ENCODE results near the gene FKBP1A.

Gene FKBP1A

DNA sequence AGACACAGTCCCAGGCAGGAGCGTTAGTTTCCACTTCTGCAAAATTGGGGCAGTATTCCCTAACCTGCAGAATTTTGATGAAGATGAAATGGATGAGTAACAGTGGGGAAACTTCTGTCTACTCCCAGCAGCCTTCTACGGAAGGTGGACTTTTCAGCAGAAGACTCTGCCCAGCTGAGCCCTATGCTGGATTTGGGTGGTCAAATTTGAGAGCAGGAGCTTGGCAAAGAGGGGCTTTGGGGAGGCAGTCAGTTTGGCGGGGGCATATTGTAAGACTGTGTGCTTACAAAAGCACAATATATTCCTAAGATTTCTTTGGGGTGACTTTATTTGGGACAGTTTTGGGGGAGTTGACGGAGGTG, 58.5 kb downstream of the FKBP1A start:
- Histone ChIP-seq H3K36me3 (ENCODE audit: control insufficient read depth in 2 of 2, insufficient read depth in 1 of 2, low read length in 2 of 2) (peaks cover 12 to 28% of the 10 kb centered on the region in 2 experiments; a peak in 2 of 3 replicates), H3K27ac (ENCODE audit: extremely low read depth, low read depth, low read length) (no peak overlapping the region), H3K9me3 (ENCODE audit: control insufficient read depth, insufficient read depth, low read depth, low read length) (no peaks in the 10 kb centered on the region), H3K4me3 (ENCODE audit: low read depth, low read length) (no peak overlapping the region), H3K4me1 (ENCODE audit: control insufficient read depth, insufficient read depth, low read length) (peaks cover 4% of the 10 kb centered on the region)
- TF ChIP-seq ZNF521 (tag by site-specific recombination; IDR thresholded peaks at IDR 0.05) (no peak), ZNF558 (tag by site-specific recombination; IDR thresholded peaks at IDR 0.05) (no peak), ZNF292 (tag by site-specific recombination; IDR thresholded peaks at IDR 0.05; ENCODE audit: borderline replicate concordance, low read depth) (no peak)
- CTCF ChIA-PET: interaction anchor here (1.5 kb wide), 1 partner anchor 8 kb away, joined by 4 read pairs; no protein-coding TSS in a partner anchor
- POLR2A ChIA-PET: interaction anchor here (0.6 to 1.4 kb wide), 3 partner anchors 9 to 62 kb away, joined by 3 to 8 read pairs (median 5); no protein-coding TSS in a partner anchor

DNA sequence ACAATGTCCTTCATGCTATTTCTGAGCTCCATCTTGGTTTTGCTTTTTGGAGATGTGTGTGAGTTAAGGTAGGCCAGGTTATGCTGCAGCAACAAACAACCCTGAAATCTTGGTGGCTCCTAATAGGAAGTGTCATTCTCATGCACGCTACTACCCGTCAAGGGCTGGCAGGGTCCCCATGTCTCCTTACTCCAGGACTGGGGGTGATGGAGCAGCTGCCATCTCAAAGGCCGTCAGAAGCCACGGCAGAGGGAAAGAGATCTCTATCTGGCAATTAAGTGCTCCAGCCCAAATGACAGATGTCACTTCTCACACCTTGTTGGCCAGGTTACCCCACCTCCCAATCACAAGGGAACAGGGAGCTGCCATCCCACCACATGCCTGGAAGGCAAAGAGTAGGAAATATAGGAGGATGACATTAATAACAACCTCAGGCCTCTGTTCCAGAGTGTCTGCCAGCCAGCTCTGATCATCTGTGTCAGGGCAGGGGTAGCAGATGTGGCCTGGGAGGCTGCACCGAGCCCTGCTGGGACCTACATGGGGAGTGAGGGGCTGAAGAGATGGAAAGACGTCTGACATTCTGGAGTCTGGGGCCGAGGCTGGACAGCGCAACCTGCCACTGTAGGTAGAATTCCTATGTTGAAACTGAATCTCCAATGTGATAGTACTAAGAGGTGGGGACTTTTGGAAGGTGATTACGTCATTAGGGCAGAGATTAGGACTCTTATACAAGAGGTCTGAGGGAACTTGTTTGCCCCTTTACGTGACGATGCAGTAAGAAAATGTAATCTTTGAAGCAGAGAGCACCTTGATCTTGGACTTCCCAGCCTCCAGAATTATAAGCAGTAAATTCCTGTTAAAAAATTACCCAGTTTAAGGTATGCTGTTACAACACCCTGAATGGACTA, 59.1 kb downstream of the FKBP1A start:
- CTCF ChIA-PET: interaction anchor here (0.6 to 1.5 kb wide), 3 partner anchors 8 to 105 kb away, joined by 4 read pairs; no protein-coding TSS in a partner anchor

DNA sequence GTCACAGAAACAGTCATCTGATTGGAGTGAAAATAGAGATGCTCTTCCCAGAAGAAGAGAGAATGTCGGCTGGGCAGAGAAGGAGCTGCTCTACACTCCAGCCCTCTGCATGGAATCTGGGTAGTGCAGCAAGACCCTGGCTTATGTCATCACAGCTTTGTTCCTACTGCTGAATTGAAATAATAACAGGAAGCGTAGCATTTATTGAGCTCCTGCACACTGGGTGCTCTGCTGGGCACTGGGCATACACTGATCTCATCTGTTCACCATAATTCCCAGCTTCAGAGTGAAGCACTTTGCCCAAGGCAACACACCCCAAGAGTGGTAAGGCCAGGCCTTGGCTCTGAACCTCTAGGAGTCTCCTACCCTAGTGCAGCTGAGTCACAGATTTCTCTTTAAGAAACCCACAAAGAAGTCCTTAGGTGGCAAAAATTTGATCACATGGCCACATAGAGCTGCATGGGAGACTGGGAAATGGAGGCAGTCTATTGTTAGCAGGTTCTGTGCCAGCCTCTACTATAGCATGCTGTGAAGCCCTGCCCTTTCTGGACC, 60.0 kb downstream of the FKBP1A start:
- Histone ChIP-seq H3K9me3 (ENCODE audit: control insufficient read depth, insufficient read depth, low read depth, low read length) (no peaks in the 10 kb centered on the region), H3K4me3 (ENCODE audit: low read depth, low read length) (no peak overlapping the region), H3K4me1 (ENCODE audit: control insufficient read depth, insufficient read depth, low read length) (peaks cover 12% of the 10 kb centered on the region), H3K27ac (ENCODE audit: extremely low read depth, low read depth, low read length) (no peak overlapping the region), H3K36me3 (ENCODE audit: control insufficient read depth in 2 of 2, insufficient read depth in 1 of 2, low read length in 2 of 2) (peaks cover 12 to 36% of the 10 kb centered on the region in 2 experiments; a peak in 2 of 3 replicates)
- TF ChIP-seq ZNF433 (tag by site-specific recombination; IDR thresholded peaks at IDR 0.05; ENCODE audit: low read depth): no peak
- no peak for TF ChIP-seq ZFP3 (tag by site-specific recombination; IDR thresholded peaks at IDR 0.05; ENCODE audit: low read depth)
- no peak for TF ChIP-seq ZNF169 (tag by site-specific recombination; IDR thresholded peaks at IDR 0.05)
- no peak for TF ChIP-seq ZNF677 (tag by site-specific recombination; IDR thresholded peaks at IDR 0.05)
- TF ChIP-seq ZNF23 (tag by site-specific recombination; IDR thresholded peaks at IDR 0.05; ENCODE audit: borderline replicate concordance): no peak
- TF ChIP-seq, protein P1, sequence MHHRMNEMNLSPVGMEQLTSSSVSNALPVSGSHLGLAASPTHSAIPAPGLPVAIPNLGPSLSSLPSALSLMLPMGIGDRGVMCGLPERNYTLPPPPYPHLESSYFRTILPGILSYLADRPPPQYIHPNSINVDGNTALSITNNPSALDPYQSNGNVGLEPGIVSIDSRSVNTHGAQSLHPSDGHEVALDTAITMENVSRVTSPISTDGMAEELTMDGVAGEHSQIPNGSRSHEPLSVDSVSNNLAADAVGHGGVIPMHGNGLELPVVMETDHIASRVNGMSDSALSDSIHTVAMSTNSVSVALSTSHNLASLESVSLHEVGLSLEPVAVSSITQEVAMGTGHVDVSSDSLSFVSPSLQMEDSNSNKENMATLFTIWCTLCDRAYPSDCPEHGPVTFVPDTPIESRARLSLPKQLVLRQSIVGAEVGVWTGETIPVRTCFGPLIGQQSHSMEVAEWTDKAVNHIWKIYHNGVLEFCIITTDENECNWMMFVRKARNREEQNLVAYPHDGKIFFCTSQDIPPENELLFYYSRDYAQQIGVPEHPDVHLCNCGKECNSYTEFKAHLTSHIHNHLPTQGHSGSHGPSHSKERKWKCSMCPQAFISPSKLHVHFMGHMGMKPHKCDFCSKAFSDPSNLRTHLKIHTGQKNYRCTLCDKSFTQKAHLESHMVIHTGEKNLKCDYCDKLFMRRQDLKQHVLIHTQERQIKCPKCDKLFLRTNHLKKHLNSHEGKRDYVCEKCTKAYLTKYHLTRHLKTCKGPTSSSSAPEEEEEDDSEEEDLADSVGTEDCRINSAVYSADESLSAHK (tag by site-specific recombination; IDR thresholded peaks at IDR 0.05): no peak
- no peak for TF ChIP-seq ZNF239 (tag by site-specific recombination; IDR thresholded peaks at IDR 0.05)
- no peak for TF ChIP-seq ZNF155 (tag by site-specific recombination; IDR thresholded peaks at IDR 0.05)
- TF ChIP-seq ZNF146 (tag by site-specific recombination; IDR thresholded peaks at IDR 0.05): no peak
- no peak for TF ChIP-seq EGR2 (tag by site-specific recombination; IDR thresholded peaks at IDR 0.05; ENCODE audit: low read depth)
- TF ChIP-seq, protein P2, sequence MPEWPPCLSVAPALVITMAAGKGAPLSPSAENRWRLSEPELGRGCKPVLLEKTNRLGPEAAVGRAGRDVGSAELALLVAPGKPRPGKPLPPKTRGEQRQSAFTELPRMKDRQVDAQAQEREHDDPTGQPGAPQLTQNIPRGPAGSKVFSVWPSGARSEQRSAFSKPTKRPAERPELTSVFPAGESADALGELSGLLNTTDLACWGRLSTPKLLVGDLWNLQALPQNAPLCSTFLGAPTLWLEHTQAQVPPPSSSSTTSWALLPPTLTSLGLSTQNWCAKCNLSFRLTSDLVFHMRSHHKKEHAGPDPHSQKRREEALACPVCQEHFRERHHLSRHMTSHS (tag by site-specific recombination; IDR thresholded peaks at IDR 0.05): no peak
- CTCF ChIA-PET: interaction anchor here (0.9 to 1.1 kb wide), 2 partner anchors 105 to 106 kb away, joined by 3 to 4 read pairs; no protein-coding TSS in a partner anchor
- POLR2A ChIA-PET: interaction anchor here (1.4 kb wide), 1 partner anchor 60 kb away, joined by 3 read pairs; the partner anchor contains the start of gene FKBP1A

More for the DNA sequence above, 59.1 kb downstream of the FKBP1A start:
- POLR2A ChIA-PET: interaction anchor here (1.4 kb wide), 2 partner anchors 8 to 59 kb away, joined by 3 to 8 read pairs; partner anchors contain the start of gene FKBP1A
- Histone ChIP-seq H3K4me3 (ENCODE audit: low read depth, low read length) (no peak overlapping the region), H3K9me3 (ENCODE audit: control insufficient read depth, insufficient read depth, low read depth, low read length) (no peaks in the 10 kb centered on the region), H3K36me3 (ENCODE audit: control insufficient read depth in 2 of 2, insufficient read depth in 1 of 2, low read length in 2 of 2) (peaks cover 12 to 33% of the 10 kb centered on the region in 2 experiments; a peak in 2 of 3 replicates), H3K4me1 (ENCODE audit: control insufficient read depth, insufficient read depth, low read length) (peaks cover 9% of the 10 kb centered on the region), H3K27ac (ENCODE audit: extremely low read depth, low read depth, low read length) (no peak overlapping the region)
- no peak for TF ChIP-seq ZSCAN30 (tag by site-specific recombination; IDR thresholded peaks at IDR 0.05)
- no peak for TF ChIP-seq SCRT2 (tag by site-specific recombination; IDR thresholded peaks at IDR 0.05)
- no peak for TF ChIP-seq ZNF350 (tag by site-specific recombination; IDR thresholded peaks at IDR 0.05)
- TF ChIP-seq ZNF677 (tag by site-specific recombination; IDR thresholded peaks at IDR 0.05): no peak
- TF ChIP-seq, protein P2 (tag by site-specific recombination; IDR thresholded peaks at IDR 0.05): no peak
